ENCODE data around the gene PPEF1.

The PPEF1 gene

DNA sequence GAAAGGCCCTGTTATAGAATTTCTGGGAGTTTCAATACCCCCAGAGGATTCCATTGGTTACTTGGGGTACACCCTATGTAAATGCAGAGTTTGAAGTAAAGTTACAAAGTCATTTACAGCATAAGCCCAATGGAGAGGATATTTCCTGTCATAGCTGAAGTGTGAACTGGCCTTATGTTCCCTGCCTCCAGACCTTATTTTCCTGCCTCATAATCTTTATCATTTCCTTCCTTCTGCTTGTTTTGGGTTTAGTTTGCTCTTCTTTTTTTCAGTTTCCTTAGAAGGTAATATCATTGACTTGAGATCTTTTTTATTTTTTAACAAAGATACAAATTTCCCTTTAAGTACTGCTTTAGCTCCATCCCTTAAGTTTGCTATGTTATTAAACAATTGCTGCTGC is 85.4 kb downstream of the PPEF1 start:
- Histone ChIP-seq H3K4me1 (ENCODE audit: control insufficient read depth in 1 of 2, insufficient read depth in 1 of 2, low read depth in 1 of 2, low read length in 1 of 2) (no peaks in the 10 kb centered on the region), H3K36me3 (no peaks in the 10 kb centered on the region), H3K27me3 (no peaks in the 10 kb centered on the region), H3K27ac (no peak overlapping the region), H3K9me3 (no peaks in the 10 kb centered on the region), H3K4me3 (ENCODE audit: low read depth in 1 of 2, low read length in 1 of 2) (no peak overlapping the region)
- TF ChIP-seq, protein P1, sequence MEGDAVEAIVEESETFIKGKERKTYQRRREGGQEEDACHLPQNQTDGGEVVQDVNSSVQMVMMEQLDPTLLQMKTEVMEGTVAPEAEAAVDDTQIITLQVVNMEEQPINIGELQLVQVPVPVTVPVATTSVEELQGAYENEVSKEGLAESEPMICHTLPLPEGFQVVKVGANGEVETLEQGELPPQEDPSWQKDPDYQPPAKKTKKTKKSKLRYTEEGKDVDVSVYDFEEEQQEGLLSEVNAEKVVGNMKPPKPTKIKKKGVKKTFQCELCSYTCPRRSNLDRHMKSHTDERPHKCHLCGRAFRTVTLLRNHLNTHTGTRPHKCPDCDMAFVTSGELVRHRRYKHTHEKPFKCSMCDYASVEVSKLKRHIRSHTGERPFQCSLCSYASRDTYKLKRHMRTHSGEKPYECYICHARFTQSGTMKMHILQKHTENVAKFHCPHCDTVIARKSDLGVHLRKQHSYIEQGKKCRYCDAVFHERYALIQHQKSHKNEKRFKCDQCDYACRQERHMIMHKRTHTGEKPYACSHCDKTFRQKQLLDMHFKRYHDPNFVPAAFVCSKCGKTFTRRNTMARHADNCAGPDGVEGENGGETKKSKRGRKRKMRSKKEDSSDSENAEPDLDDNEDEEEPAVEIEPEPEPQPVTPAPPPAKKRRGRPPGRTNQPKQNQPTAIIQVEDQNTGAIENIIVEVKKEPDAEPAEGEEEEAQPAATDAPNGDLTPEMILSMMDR (IDR thresholded peaks at IDR 0.05), result no peak

DNA sequence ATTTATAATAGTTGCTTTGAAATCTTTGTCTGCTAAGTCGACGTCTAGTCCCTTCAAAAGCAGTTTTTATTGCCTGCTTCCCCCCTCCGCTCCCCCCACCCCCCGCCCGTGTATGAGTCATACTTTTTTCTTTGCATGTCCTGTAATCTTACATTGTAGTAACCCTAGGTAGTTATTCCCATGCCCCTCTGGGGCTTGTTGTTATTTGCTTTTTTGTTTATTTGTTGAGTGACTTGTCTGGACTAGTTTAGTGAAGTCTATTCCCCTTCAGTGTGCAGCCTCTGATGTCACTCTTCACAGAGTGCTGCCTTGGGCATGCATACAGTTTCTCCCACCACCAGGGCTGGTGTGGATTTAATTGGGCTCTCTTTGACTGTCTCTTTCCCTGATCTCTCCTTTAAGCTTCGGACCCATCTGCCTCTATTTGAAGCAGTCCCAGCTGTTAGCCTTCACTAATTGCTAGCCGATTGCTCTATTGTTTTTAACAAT is 86.2 kb downstream of the PPEF1 start:
- H3K27me3 ChIP-seq, result no peaks in the 10 kb centered on the region

DNA sequence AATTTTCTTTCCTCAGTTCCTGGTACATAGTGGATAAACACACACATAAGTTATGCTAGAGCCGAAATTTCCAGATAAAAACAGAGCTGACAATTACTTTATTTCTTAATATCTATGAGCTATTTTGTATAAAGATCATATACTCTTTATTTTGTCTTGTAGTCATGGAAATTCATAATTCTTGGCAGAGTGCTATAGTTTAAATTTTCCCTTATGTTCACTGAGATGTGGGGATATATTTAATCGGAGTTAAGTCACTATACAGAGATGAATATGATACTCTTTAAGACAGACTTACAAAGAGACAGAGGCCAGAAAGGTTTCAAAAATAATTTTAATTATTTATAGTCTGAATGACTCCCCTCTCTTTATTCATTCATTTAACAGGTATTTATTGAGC is 89.7 kb downstream of the PPEF1 start:
- TF ChIP-seq, protein P1 (IDR thresholded peaks at IDR 0.05), result no peak
- no peaks in the 10 kb centered on the region for H3K27me3 ChIP-seq
- H3K27ac ChIP-seq, result no peak overlapping the region
- H3K36me3 ChIP-seq, result no peaks in the 10 kb centered on the region
- H3K9me3 ChIP-seq, result no peaks in the 10 kb centered on the region
- H3K4me3 ChIP-seq (ENCODE audit: low read depth in 1 of 2, low read length in 1 of 2), result no peak overlapping the region
- H3K4me1 ChIP-seq (ENCODE audit: control insufficient read depth in 1 of 2, insufficient read depth in 1 of 2, low read depth in 1 of 2, low read length in 1 of 2), result no peaks in the 10 kb centered on the region

More for the DNA sequence above, 86.2 kb downstream of the PPEF1 start:
- H3K4me3 ChIP-seq (ENCODE audit: low read depth in 1 of 2, low read length in 1 of 2), result no peak overlapping the region
- no peak overlapping the region for H3K27ac ChIP-seq
- H3K4me1 ChIP-seq (ENCODE audit: control insufficient read depth in 1 of 2, insufficient read depth in 1 of 2, low read depth in 1 of 2, low read length in 1 of 2), result no peaks in the 10 kb centered on the region
- no peaks in the 10 kb centered on the region for H3K36me3 ChIP-seq
- H3K9me3 ChIP-seq, result no peaks in the 10 kb centered on the region
- TF ChIP-seq, protein P1 (IDR thresholded peaks at IDR 0.05), result no peak

DNA sequence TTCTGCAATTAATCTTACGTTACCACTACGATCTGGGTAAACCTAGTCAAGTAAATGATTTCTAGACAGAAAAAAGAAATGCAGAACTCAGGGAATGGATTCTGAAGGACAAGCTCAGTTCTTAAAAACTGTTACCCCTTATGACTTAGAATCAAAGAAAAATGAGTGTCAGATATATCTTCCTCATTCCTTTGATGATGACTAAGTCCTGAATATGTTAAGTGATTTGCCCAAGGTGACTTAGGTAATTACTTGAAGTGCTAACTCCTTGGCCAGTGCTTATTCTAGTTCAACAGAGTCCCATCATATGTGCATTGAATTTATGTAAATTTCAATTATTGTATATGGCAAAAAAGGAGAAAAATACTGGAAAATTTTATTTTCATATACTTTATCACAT is 92.5 kb downstream of the PPEF1 start:
- TF ChIP-seq, protein P1 (IDR thresholded peaks at IDR 0.05), result no peak
- H3K27me3 ChIP-seq, result no peaks in the 10 kb centered on the region
- no peaks in the 10 kb centered on the region for H3K4me1 ChIP-seq (ENCODE audit: control insufficient read depth in 1 of 2, insufficient read depth in 1 of 2, low read depth in 1 of 2, low read length in 1 of 2)
- H3K36me3 ChIP-seq, result no peaks in the 10 kb centered on the region
- H3K4me3 ChIP-seq (ENCODE audit: low read depth in 1 of 2, low read length in 1 of 2), result no peak overlapping the region
- no peaks in the 10 kb centered on the region for H3K9me3 ChIP-seq
- H3K27ac ChIP-seq, result no peak overlapping the region

DNA sequence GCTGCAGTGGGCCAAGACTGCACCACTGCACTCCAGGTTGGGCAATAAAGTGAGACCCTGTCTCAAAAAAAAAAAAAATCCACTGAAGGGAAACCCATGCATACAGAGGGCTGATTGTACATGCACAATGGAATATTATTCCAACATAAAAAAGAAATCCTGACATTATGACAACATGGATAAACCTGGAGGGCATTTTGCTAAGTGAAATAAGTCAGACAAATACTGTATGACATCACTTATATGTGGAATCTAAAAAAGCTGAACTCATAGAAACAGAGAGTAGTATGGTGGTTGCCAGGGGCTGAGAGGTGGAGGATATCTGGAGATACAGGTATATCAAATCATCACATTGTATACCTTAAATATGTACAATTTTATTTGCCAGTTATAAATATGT is 102.2 kb downstream of the PPEF1 start:
- no peaks in the 10 kb centered on the region for H3K36me3 ChIP-seq
- no peaks in the 10 kb centered on the region for H3K27me3 ChIP-seq
- no peaks in the 10 kb centered on the region for H3K9me3 ChIP-seq
- no peak overlapping the region for H3K27ac ChIP-seq
- TF ChIP-seq, protein P1 (IDR thresholded peaks at IDR 0.05), result no peak
- no peak overlapping the region for H3K4me3 ChIP-seq (ENCODE audit: low read depth in 1 of 2, low read length in 1 of 2)
- no peaks in the 10 kb centered on the region for H3K4me1 ChIP-seq (ENCODE audit: control insufficient read depth in 1 of 2, insufficient read depth in 1 of 2, low read depth in 1 of 2, low read length in 1 of 2)

DNA sequence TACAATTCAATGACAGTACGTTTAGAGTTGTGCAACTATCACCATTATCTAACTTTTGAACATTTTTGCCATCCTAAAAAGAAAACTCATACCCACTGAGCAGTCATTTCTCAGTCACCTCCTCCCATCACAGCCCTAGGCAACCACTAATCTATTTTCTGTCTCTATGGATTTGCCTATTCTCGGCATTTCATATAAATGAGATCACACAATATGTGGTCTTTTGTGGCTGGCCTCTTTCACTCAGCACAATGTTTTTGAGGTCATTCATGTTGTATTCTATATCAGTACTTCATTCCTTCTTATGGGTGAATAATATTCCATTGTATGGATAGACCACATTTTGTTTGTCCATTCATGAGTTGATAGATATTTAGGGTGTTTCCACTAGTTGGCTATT is 103.0 kb downstream of the PPEF1 start:
- Histone ChIP-seq H3K4me3 (ENCODE audit: low read depth in 1 of 2, low read length in 1 of 2) (no peak overlapping the region), H3K27me3 (no peaks in the 10 kb centered on the region), H3K9me3 (no peaks in the 10 kb centered on the region), H3K27ac (no peak overlapping the region), H3K4me1 (ENCODE audit: control insufficient read depth in 1 of 2, insufficient read depth in 1 of 2, low read depth in 1 of 2, low read length in 1 of 2) (no peaks in the 10 kb centered on the region), H3K36me3 (no peaks in the 10 kb centered on the region)
- TF ChIP-seq, protein P1 (IDR thresholded peaks at IDR 0.05), result no peak

All from neutrophil (primary cell).